SK-N-SH treated with all-trans-retinoic acid at 6 μM for 48 hours (cell line): Measurements from ENCODE around the gene IRF5.

Experiments
- BACH2 ChIP-seq: fragments of 250-450 bp; sonication (Bioruptor Pico); IDR thresholded peaks from 2 replicates; pipeline ENCODE4 v1.9.0; 2021; ENCODE audit warnings: mild to moderate bottlenecking, borderline replicate concordance
- PATZ1 ChIP-seq: fragments of 250-450 bp; sonication (Bioruptor Pico); IDR thresholded peaks from 2 replicates; pipeline ENCODE4 v1.8.0; 2020; ENCODE audit warnings: mild to moderate bottlenecking, moderate library complexity, borderline replicate concordance
- PPARA ChIP-seq: fragments of 250-450 bp; sonication (Bioruptor Pico); IDR thresholded peaks from 2 replicates; pipeline ENCODE4 v1.5.0; 2020; ENCODE audit warnings: mild to moderate bottlenecking, borderline replicate concordance
- RARB ChIP-seq: fragments of 250-450 bp; sonication (Bioruptor Pico); IDR thresholded peaks from 2 replicates; pipeline ENCODE4 v1.8.0; 2021; ENCODE audit warnings: mild to moderate bottlenecking, moderate library complexity
- TCF4 ChIP-seq: fragments of 250-450 bp; sonication (Bioruptor Pico); IDR thresholded peaks from 2 replicates; pipeline ENCODE4 v1.8.0; 2021; ENCODE audit warnings: mild to moderate bottlenecking, moderate library complexity, borderline replicate concordance
- ZFP3 ChIP-seq: fragments of 250-450 bp; sonication (Bioruptor Pico); IDR thresholded peaks from 2 replicates; pipeline ENCODE4 v1.5.0; 2020; ENCODE audit warnings: mild to moderate bottlenecking, moderate library complexity
- ZNF565 ChIP-seq: fragments of 450-650 bp; formaldehyde crosslinking; conservative IDR thresholded peaks from 2 replicates; pipeline ENCODE4 v1.5.0; 2020; ENCODE audit warnings: low read depth, mild to moderate bottlenecking, moderate library complexity

- TF ChIP-seq ZFP3 (CRISPR knock-in tag), result no peak
- TF ChIP-seq RARB (CRISPR knock-in tag), result no peak
- no peak for TF ChIP-seq PPARA (CRISPR knock-in tag)
- no peak for TF ChIP-seq TCF4 (CRISPR knock-in tag)
- TF ChIP-seq ZNF565, result no peak
- TF ChIP-seq BACH2 (CRISPR knock-in tag), result no peak
- TF ChIP-seq PATZ1 (CRISPR knock-in tag), result no peak
These were observed 21.6 kb downstream of the IRF5 start for GRCh38 chr7:128959296-128959695.
